22Rv1 (cell line): ENCODE results near the gene CTNNA3.

Experiments
- H3K27ac ChIP-seq: fragments of 450-650 bp; 2 replicates; pipeline ENCODE4 v1.5.1; 2017
- ZFX ChIP-seq: fragments of 450-650 bp; IDR thresholded peaks from 2 replicates; pipeline ENCODE4 v1.6.1; 2017; ENCODE audit warnings: antibody characterized with exemption, borderline replicate concordance
- TF ChIP-seq, protein P1 (sequence below): fragments of 450-650 bp; IDR thresholded peaks from 2 replicates; pipeline ENCODE4 v1.5.1; 2017; ENCODE audit warnings: mild to moderate bottlenecking

Gene CTNNA3

DNA sequence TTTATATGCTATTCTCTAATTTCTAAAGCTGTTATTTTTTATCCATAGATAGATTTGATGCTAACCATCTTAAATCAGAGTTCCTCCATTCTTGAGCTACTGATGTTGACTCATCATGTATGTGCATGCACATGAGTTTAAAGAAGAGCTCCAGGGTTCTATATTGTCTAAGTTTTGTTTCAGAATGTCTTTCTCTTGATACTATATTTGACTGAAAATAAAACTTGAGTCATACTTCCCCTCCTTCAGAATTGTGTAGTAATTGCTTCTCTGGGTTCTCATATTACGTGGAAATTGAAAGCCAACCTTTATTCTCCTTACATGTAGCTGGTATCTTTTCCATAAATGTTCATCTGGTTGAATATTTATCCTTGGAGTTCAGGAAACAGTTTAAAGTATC, 680.8 kb downstream of the CTNNA3 start:
- TF ChIP-seq, protein P1, sequence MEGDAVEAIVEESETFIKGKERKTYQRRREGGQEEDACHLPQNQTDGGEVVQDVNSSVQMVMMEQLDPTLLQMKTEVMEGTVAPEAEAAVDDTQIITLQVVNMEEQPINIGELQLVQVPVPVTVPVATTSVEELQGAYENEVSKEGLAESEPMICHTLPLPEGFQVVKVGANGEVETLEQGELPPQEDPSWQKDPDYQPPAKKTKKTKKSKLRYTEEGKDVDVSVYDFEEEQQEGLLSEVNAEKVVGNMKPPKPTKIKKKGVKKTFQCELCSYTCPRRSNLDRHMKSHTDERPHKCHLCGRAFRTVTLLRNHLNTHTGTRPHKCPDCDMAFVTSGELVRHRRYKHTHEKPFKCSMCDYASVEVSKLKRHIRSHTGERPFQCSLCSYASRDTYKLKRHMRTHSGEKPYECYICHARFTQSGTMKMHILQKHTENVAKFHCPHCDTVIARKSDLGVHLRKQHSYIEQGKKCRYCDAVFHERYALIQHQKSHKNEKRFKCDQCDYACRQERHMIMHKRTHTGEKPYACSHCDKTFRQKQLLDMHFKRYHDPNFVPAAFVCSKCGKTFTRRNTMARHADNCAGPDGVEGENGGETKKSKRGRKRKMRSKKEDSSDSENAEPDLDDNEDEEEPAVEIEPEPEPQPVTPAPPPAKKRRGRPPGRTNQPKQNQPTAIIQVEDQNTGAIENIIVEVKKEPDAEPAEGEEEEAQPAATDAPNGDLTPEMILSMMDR, result no peak
- TF ChIP-seq ZFX, result no peak
- H3K27ac ChIP-seq, result no peak overlapping the region

DNA sequence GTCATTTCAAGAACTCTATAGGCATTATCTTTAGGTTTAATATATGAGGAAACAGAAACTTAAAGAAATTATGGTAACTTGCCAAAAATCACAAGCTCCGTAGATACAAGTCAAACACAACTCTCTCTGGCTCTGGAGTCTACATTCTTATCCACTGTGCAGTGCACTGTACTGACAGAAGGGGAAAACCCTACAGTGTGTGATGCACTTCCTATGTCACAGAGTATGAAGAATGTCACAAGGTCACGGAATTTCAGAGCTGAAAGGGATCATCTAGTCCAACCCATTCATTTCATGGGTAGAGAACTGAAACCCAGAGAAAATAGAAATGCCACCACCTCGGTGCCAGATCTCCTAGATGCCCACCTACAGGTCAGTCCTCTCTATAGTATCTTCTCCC, 684.0 kb downstream of the CTNNA3 start:
- TF ChIP-seq ZFX, result no peak
- TF ChIP-seq, protein P1, result no peak
- no peak overlapping the region for H3K27ac ChIP-seq

DNA sequence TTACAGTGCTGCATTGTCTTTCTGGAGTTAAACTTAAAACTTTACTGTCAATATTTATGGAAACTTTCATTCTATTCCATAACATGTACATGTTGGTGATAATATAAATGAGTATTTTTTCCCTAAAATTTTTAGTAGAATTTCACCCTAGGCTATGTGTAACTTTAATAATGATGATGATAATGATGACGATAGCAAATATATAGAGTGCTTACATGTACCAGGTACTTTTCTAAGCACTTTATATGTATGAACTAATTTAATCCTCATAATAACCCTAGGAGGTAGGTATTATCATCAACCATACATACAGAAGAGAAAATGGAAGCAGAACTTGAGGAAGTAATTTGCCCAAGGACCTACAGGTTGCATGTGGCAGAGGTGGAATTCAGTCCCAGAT, 684.5 kb downstream of the CTNNA3 start:
- TF ChIP-seq, protein P1, result no peak
- no peak for TF ChIP-seq ZFX
- no peak overlapping the region for H3K27ac ChIP-seq

DNA sequence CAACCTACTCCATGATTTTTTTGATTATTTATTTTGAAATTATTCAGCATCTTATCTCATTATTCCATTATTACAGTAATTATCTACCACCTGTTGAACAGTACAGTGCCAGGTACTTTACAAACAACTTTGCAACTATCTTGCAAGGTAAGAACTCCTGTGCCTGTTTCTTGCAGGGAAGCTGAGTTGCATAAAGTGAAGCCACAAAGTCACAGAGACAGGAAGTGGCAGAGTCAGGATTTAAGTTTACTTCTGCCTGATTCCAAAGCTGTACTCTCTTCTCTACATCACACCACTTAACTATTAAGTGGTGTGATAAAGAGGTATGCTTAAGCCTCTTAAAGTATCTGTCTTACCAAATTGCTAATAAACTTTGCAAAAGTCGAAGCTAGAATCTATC, 690.0 kb downstream of the CTNNA3 start:
- H3K27ac ChIP-seq, result no peak overlapping the region
- TF ChIP-seq, protein P1, result no peak
- TF ChIP-seq ZFX, result no peak

DNA sequence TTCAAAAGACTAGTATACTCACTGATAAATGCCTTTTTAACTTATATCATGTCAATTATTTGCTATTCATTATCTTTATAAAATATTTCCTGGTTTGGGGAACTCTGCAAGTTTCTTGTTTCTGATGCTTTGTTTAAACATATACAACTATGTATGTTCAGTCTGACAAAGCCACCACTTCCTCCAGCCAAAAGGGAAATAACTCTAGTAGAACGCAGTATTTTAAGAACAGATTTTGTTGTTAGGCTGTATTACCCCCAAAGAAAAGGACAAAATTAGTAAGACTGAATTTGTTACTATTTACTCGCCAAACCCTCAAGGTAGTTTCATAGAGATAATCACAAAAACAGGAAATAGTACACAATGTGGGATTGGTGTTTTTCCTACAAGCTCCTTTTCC, 691.3 kb downstream of the CTNNA3 start:
- no peak for TF ChIP-seq ZFX
- TF ChIP-seq, protein P1, result no peak
- H3K27ac ChIP-seq, result no peak overlapping the region

DNA sequence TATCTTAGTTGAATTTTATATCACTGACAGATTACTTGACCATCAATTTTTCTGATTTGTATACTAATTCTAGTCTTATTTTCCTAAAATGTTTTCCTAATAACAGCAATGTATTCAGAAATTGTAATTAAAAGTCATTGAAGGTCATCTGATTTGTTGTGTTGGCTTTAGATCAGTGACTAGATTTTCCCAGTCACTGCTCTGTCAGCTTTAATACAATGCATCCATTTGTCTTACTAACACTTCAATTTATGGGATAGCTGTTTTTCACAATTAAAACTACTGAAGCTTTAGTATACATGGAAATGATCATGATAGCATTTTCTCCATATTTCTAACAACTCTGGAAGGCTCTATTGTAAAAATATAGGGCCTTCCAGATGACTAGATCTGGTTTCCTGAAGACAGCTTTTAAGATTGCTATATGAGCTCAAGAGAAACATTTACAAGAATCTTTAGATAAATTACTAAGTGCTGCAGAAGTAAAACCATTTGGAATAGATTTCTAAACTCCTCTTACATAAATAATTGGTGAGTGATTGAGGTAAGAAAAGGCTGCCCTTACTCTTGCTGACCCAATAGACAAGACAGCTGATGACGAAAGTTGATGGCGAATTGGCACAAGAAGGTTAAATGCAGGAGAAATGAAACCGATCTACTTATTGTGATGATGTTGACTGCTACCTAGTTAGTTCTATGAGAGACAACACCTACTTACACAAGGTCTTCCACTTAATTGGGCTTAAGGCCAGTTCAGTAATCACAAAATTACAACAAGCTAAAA, 696.0 kb downstream of the CTNNA3 start:
- H3K27ac ChIP-seq, result no peak overlapping the region
- TF ChIP-seq, protein P1, result no peak
- no peak for TF ChIP-seq ZFX

DNA sequence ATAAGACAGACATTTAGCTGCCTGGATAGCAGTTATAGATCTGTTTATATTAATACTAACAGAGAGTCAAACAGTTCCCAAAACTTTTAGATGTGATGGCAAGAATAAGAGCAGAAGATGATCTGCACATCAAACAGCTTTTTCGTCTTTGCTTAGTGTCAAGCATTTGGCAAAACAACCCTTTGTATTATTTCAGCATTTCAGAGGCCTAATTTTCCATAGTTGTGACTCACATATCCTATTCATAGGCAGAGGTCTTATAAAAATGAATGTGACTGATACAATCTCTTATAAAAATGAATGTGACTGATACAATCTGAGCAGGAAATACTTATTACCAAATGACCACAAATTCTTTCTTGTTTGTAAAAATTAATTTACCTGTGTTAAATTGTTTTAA, 699.0 kb downstream of the CTNNA3 start:
- no peak for TF ChIP-seq ZFX
- no peak overlapping the region for H3K27ac ChIP-seq
